HG03457 (cell line): ENCODE data around the gene SAMD5.

Source experiments
- ATAC-seq: cut with Tn5 transposase; IDR thresholded peaks from one replicate; pipeline ENCODE4 v1.9.1; 2021; ENCODE audit warnings: moderate number of reproducible peaks; ENCODE audit not compliant: unreplicated experiment

Gene SAMD5

GRCh38 chr6:147508042-147508865 lies at the start of gene SAMD5:
Gene SAMD5 (plus strand): TSS chr6:147508690. CDS start chr6:147508929, 239 bp downstream.
- peak; percentile 42 for ATAC-seq

DNA sequence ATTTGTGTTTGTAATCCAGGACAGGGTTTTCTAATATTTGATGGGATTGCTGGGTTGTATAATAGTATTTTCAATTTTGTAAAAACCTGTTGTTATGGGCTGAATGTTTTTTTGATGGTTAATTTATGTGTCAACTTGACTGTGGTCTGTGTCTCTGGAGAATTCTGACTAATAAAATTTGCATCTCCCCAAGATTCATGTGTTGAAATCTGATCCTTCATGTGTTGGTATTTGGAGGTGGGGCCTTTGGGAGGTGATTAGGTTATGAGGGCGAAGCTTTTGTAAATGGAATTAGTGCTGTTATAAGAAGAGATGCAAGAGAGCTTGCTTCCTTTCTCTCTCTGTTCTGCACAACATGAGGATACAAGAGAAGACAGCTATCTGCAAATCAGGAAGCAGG lies 48.7 kb upstream of the SAMD5 start:
- no peak for ATAC-seq

DNA sequence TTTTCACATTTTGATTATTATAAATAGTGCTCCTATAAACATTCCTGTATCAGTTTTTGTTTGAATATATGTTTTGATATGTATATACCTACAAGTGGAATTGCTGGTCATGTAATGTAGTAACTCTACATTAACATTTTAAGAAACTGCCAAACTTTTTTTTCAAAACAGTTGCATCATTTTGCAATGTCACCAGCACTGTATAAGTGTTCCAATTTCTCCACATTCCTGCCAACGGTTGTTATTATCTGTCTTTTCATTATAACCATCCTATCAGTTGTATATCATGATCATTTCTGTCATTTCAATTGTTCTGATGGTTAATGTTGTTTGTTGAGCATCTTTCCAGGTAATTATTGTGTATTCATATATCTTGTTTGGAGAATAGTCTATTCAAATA lies 44.8 kb upstream of the SAMD5 start:
- no peak for ATAC-seq

DNA sequence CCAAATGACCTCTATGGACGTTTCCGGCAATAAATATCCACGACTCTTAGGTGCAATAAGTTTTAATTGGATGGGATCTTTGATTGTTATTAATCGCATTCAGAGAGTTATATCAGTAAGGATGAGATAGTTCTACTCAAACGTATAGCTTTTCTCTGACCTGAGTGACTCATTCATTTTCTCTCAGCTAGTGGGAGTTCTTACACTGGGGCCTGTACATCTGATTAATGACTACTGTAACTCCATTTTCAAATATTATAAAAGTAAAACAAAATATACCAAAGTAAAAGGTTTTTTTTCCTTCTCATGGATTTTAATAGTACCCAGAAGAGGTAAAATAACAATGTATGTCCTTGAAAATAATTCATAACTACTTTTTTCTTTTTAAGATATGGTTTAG lies 41.1 kb upstream of the SAMD5 start:
- no peak for ATAC-seq

GRCh38 chr6:147467886-147468285 lies 40.6 kb upstream of the SAMD5 start:
- ATAC-seq, result no peak

GRCh38 chr6:147468634-147469033 lies 39.9 kb upstream of the SAMD5 start:
- ATAC-seq, result no peak

GRCh38 chr6:147479857-147480256 lies 28.6 kb upstream of the SAMD5 start:
- no peak for ATAC-seq

DNA sequence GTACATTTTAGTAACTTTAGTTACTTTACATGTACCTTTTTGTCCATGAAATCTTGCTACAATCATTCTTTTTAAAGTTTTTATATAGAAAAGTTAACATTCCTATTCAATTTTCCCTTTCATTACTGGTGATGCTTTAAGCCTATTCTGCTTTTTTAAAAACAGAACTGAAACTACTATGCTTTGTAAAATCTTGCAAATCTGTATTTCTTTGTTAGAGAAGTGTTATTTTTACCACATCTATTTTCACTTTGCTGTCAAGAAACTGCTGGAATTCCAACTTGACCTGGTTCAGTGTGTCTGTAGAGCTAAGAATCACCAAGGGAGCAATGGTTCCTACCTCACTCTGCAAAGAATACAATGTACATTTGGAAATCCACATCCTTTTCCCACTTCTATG lies 21.8 kb upstream of the SAMD5 start:
- no peak for ATAC-seq

DNA sequence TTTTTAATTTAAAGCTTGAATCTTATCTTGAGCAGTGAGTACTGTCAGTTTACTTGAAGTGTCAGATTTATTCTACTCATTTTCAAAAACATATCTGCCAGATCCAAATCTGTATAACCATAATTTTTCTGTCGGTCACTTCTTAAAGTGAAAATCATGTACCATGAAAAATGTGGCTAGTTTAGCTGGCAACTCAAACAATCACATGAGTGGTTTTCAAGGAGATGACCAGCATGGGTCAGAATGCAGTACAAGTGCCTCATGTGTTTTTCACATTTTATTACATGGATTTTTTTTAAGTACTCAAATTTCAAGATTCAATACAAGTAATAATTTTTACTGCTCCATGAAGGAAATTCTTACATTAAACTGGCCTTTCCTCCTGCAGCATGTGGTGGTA lies 11.0 kb upstream of the SAMD5 start:
- ATAC-seq, result no peak

- ATAC-seq, result no peak
Observed at GRCh38 chr6:147503587-147503986, 4.9 kb upstream of the SAMD5 start.

GRCh38 chr6:147504848-147505247 lies 3.6 kb upstream of the SAMD5 start:
- ATAC-seq, result no peak

GRCh38 chr6:147506704-147507114 lies 1.8 kb upstream of the SAMD5 start:
- ATAC-seq, result no peak

GRCh38 chr6:147507162-147508041 lies 1.1 kb upstream of the SAMD5 start:
- ATAC-seq, result no peak

DNA sequence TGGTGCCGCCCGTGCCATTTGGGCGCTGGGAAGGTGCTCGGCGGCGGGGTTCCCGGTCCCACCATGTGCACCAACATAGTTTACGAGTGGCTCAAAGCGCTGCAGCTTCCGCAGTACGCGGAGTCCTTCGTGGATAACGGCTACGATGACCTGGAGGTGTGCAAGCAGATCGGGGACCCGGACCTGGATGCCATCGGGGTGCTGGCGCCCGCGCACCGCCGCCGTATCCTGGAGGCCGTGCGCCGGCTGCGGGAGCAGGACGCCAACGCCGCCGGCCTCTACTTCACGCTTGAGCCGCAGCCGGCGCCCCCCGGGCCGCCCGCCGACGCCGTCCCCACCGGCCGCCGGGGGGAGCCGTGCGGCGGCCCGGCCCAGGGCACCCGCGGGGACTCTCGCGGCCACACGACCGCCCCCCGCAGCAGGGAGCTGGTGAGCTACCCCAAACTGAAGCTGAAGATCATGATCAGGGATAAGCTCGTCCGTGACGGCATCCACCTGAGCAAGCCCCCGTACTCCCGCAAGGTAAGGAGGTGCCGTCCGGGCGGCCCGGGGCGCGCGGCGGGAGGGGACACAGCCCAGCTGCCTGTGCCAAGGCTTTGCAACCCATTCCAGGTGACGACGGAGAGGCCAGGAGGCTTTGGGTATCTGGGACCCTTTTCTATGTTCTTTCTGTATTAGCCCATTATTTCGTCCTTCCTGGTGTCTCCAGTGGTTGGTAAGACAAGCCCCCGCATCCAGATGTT lies 547 bp downstream of the SAMD5 start:
- ATAC-seq, result no peak

DNA sequence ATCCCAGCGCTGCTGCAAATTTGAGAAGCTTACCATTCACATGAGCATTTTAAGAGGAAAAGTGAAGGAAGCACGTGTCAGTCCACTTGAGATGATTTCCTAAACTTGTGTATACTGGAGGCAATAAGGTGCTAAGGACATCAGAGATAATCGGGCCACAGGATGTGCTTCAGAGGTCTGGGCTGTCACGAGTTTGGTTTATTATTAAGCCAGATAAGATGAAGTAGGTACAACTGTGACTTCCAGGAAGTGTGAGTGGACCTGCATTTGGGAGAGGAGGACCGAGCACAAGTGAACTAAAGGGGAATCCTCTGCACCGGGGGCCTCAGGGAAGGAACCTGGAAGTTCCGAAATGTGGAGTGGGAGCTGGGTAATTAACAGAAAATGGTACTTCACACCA lies 1.4 kb downstream of the SAMD5 start:
- peak; percentile 68 for ATAC-seq

DNA sequence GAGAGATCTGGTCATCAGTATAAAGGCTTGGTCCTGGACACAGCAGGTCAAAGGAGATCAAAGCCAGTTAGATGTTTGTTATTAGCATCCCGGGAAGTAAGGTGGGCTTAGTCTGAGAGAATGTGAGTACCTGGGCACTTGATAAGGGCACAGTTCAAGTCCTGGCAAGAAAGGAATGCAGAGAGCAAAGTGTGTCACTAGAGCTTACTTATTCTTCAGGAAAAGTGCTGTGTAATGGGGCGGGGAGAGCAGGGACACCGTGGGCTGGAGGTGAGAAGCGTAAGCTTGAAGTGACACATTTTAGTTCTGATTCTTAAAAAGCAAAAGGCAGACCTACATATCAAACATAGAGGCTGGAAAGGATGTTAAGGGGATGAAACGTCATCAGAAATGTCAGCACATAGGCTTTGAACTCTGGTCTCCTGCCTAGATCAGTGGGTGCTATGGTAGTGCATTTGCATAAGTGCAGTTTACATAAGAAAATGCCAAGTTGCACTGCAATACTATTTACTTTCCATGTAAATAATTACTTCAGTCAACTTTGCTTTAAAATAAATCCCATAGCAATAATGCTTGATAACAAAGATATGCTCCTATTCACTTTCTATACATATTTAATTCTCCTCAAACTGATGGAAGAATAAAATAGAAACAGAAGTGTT lies 2.6 kb downstream of the SAMD5 start:
- ATAC-seq, result no peak

GRCh38 chr6:147514831-147515230 lies 6.3 kb downstream of the SAMD5 start:
- no peak for ATAC-seq

DNA sequence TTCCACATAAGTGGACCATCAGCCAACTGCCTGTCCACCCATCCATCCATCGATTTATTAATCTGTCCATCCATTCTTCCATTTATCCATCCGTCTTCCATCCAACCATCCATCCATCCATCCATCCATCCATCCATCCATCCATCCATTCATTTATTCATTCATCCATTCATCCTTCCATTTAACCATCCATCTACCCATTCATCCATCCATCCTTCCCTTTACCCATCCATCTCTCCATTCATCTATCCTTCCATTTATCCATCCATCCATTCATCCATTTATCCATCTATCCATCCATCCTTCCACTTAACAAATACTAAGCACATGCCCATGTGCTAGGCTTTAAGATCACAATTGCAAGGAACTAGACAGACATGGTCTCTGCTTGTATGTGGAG lies 6.8 kb downstream of the SAMD5 start:
- ATAC-seq, result no peak

DNA sequence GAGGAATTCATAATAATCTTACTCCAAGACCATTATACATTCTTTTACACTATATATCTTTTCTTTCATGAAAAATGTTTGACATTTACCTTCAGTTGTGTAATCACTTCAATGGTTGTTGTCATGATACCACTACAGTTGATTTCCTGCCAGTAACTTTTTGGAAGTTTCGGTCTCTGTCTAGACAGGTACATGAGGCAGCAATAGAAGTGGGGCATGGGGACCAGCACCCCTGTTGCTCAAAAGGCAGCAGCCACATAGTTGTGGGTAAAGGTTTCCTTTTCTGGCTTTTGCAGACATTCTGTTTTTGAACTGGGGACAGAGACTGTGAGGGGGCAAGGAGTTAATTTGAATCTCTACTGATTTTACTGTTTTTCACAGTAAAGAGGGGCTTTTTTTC lies 14.1 kb downstream of the SAMD5 start:
- ATAC-seq, result peak; percentile 72

- ATAC-seq, result no peak
Observed at GRCh38 chr6:147525519-147526209, 17.2 kb downstream of the SAMD5 start.
